Endothelial cell of umbilical vein (primary cell): ENCODE results near the gene SORCS2. TPM values are rescaled to one million over a fixed set of nuclear protein-coding genes. Genes with fewer than 3 reads are reported as not detected.

Experiments used
- BruUV-seq: library from RNA; stranded (reverse); fragments of 400-500 nt; replicated peaks from 2 replicates; lab custom pipeline; 2021; lab: Mats Ljungman, UMichigan
- CTCF ChIA-PET: fragments of 300-600, 350-600 bp; sonication (Branson Sonifier 250); formaldehyde crosslinking; loops from one replicate; lab custom pipeline; 2021; ENCODE audit warnings: antibody characterized with exemption, inconsistent platforms; lab: Charles Lee
- POLR2A ChIA-PET: fragments of 300-600, 350-600 bp; sonication (Branson Sonifier 250); formaldehyde crosslinking; loops from one replicate; lab custom pipeline; 2021; ENCODE audit warnings: antibody characterized with exemption, inconsistent platforms; lab: Charles Lee
- DNase-seq: peaks from one replicate; pipeline ENCODE4 v3.0.0-alpha.2; 2011; ENCODE audit warnings: low read depth, low spot score
- FAIRE-seq: peaks from 2 replicates; lab custom pipeline; 2011; peaks lifted over from hg19 to GRCh38; lab: Jason Lieb, UNC
- H2AFZ ChIP-seq: 2 replicates; pipeline ENCODE4 v1.6.0; 2012; ENCODE audit warnings: low read depth, low read length, control low read depth, inconsistent platforms
- H3K27ac ChIP-seq: 2 replicates; pipeline ENCODE4 v1.5.1; 2011; ENCODE audit warnings: low read depth, mild to moderate bottlenecking, control low read depth, low read length, moderate library complexity; ENCODE audit not compliant: insufficient read depth
- H3K27me3 ChIP-seq, 2 experiments: 2 replicates each; pipeline versions ENCODE4 v1.6.0 to v1.6.1; 2011; ENCODE audit warnings: low read length in 2 of 2, mixed read lengths in 1 of 2; ENCODE audit not compliant: control insufficient read depth in 2 of 2, insufficient read depth in 2 of 2
- H3K36me3 ChIP-seq, 2 experiments: 2 replicates in 1 of 2; 3 replicates in 1 of 2; pipeline ENCODE4 v1.5.1; 2011; ENCODE audit warnings: low read length in 2 of 2, mild to moderate bottlenecking in 1 of 2, moderate library complexity in 1 of 2; ENCODE audit not compliant: control insufficient read depth in 2 of 2, insufficient read depth in 2 of 2; ENCODE audit errors: extremely low read depth in 1 of 2
- H3K4me1 ChIP-seq: 3 replicates; pipeline ENCODE4 v1.5.1; 2011; ENCODE audit warnings: mild to moderate bottlenecking, low read length; ENCODE audit not compliant: control insufficient read depth, insufficient read depth; ENCODE audit errors: extremely low read depth
- H3K4me2 ChIP-seq: 2 replicates; pipeline ENCODE4 v1.6.1; 2011; ENCODE audit warnings: low read length, control low read depth, mixed read lengths; ENCODE audit not compliant: insufficient read depth
- H3K4me3 ChIP-seq, 3 experiments: fragments of 200-600 bp in 1 of 3; sonication (generic), shearing (Covaris generic) in 1 of 3; replicated peaks in 1 of 3; 2 replicates each; pipeline ENCODE4 v1.5.1; 2011 to 2016; ENCODE audit warnings: control low read depth in 3 of 3, low read length in 3 of 3, mild to moderate bottlenecking in 2 of 3, inconsistent platforms in 1 of 3, low read depth in 1 of 3, moderate library complexity in 1 of 3; ENCODE audit not compliant: insufficient read depth in 1 of 3
- H3K79me2 ChIP-seq: 2 replicates; pipeline ENCODE4 v1.6.0; 2012; ENCODE audit warnings: low read length, inconsistent platforms; ENCODE audit not compliant: control insufficient read depth, insufficient read depth
- H3K9ac ChIP-seq: replicated peaks from 2 replicates; pipeline ENCODE3; 2011; ENCODE audit warnings: low read length, control low read depth; ENCODE audit not compliant: insufficient read depth; ENCODE audit errors: extremely low read depth
- H3K9me1 ChIP-seq: replicated peaks from 3 replicates; pipeline ENCODE4 v1.6.0; 2011; ENCODE audit warnings: mild to moderate bottlenecking, low read length; ENCODE audit not compliant: control insufficient read depth, insufficient read depth; ENCODE audit errors: extremely low read depth
- H3K9me3 ChIP-seq: replicated peaks from 2 replicates; pipeline ENCODE4 v1.5.1; 2012; ENCODE audit warnings: low read length, inconsistent platforms; ENCODE audit not compliant: control insufficient read depth, insufficient read depth
- H4K20me1 ChIP-seq: replicated peaks from 2 replicates; pipeline ENCODE3; 2011; ENCODE audit warnings: mild to moderate bottlenecking, low read length; ENCODE audit not compliant: control insufficient read depth, insufficient read depth; ENCODE audit errors: extremely low read depth
- CTCF ChIP-seq, 2 donors: IDR thresholded peaks; 1 replicate in 1 of 2; 2 replicates in 1 of 2; pipeline ENCODE4 v1.5.1; 2011; ENCODE audit warnings: low read length in 2 of 2, mild to moderate bottlenecking in 2 of 2, moderate library complexity in 2 of 2, control low read depth in 1 of 2, inconsistent platforms in 1 of 2, low read depth in 1 of 2; ENCODE audit not compliant: insufficient read depth in 1 of 2; ENCODE audit errors: extremely low read depth in 1 of 2
- EZH2 ChIP-seq: IDR thresholded peaks from 2 replicates; pipeline ENCODE4 v1.6.1; 2012; ENCODE audit warnings: borderline replicate concordance, low read depth, mild to moderate bottlenecking, moderate library complexity, low read length, inconsistent platforms; ENCODE audit not compliant: severe bottlenecking
- FOS ChIP-seq: IDR thresholded peaks from 2 replicates; pipeline ENCODE4 v1.6.1; 2011; ENCODE audit warnings: mild to moderate bottlenecking, low read length, moderate library complexity, borderline replicate concordance; ENCODE audit not compliant: insufficient read depth
- GATA2 ChIP-seq: IDR thresholded peaks from 2 replicates; pipeline ENCODE4 v1.7.0; 2011; ENCODE audit warnings: low read depth, mild to moderate bottlenecking, moderate library complexity, mixed read lengths, low read length; ENCODE audit not compliant: insufficient read length, insufficient read depth
- JUN ChIP-seq: IDR thresholded peaks from 2 replicates; pipeline ENCODE4 v1.6.1; 2011; ENCODE audit warnings: borderline replicate concordance, low read depth; ENCODE audit not compliant: insufficient read length, insufficient read depth
- MAX ChIP-seq: IDR thresholded peaks from 2 replicates; pipeline ENCODE4 v1.6.1; 2011; ENCODE audit not compliant: insufficient read depth, insufficient read length
- MYC ChIP-seq: IDR thresholded peaks from one replicate; pipeline ENCODE4 v1.6.1; 2011; ENCODE audit warnings: mild to moderate bottlenecking, low read depth, low read length
- POLR2A ChIP-seq: IDR thresholded peaks from 2 replicates; pipeline ENCODE4 v1.6.1; 2012; ENCODE audit warnings: low read depth, mild to moderate bottlenecking, control low read depth, low read length
- POLR2AphosphoS5 ChIP-seq: IDR thresholded peaks from 2 replicates; pipeline ENCODE4 v1.6.1; 2012; ENCODE audit warnings: low read depth, mild to moderate bottlenecking, control low read depth, low read length, moderate library complexity; ENCODE audit not compliant: insufficient read depth
- dilution Hi-C: fragments of 300-500 bp; cut with MboI; formaldehyde crosslinking; loops from one replicate; pipeline ENCODE4 v1.15.0; 2019; ENCODE audit warnings: low sequenced_read_pairs; ENCODE audit not compliant: extremely low pct_ligation_motif_present
- intact Hi-C: fragments of 100-400 bp; cut with micrococcal nuclease; formaldehyde crosslinking; loops from one replicate; pipeline ENCODE4 v1.10.0; 2022
- polyA plus RNA-seq, 4 experiments: library from polyadenylated mRNA; depleted of rRNA in 3 of 4; stranded (reverse) in 3 of 4; unstranded in 1 of 4; fragments of >200 nt; gene quantifications; 2 replicates each; pipeline versions ENCODE4 v1.2.1 to v1.2.3, GENCODE V29; 2011 to 2012; ENCODE audit warnings: missing spikeins in 1 of 4
- total RNA-seq: library from RNA; stranded (reverse); gene quantifications from 2 replicates; pipeline ENCODE4 v1.2.3, GENCODE V29; 2021

The SORCS2 gene
- total and polyA plus RNA-seq, 2 donors (not counting 3 experiments of a cell fraction or from before 2014, with no cell fraction given) = not detected

- intact Hi-C loops (no loop called here), dilution Hi-C loops (no loop called here)
- FAIRE-seq (no peak), DNase-seq (no peak)
- Histone ChIP-seq H3K4me2 (no peak overlapping the region), H3K4me3 (no peak overlapping the region), H3K4me1 (no peaks in the 10 kb centered on the region), H4K20me1 (no peaks in the 10 kb centered on the region), H3K79me2 (no peaks in the 10 kb centered on the region), H3K27me3 (no peaks in the 10 kb centered on the region), H3K27ac (no peak overlapping the region), H2AFZ (no peak overlapping the region), H3K9me1 (no peaks in the 10 kb centered on the region), H3K9me3 (no peaks in the 10 kb centered on the region), H3K9ac (no peak overlapping the region), H3K36me3 (no peaks in the 10 kb centered on the region)
- CTCF ChIA-PET = no interaction called here
- POLR2A ChIA-PET = no interaction called here
- TF ChIP-seq GATA2 (no peak), FOS (no peak), POLR2A (no peak), JUN (no peak), CTCF (IDR thresholded peaks at IDR 0.05; ENCODE audit: extremely low read depth in 1 of 2, insufficient read depth in 1 of 2, low read depth in 1 of 2, low read length in 2 of 2) (no peak), MAX (no peak), MYC (no peak), EZH2 (no peak), POLR2AphosphoS5 (no peak)
- BruUV-seq = no TSS peak
Measured at GRCh38 chr4:7266525-7267292, 74.4 kb downstream of the SORCS2 start.
